Stimulated activated CD8-positive, alpha-beta memory T cell treated with anti-CD3 and anti-CD28 coated beads, Interleukin-4, amount 100 ng/mL, for 24 hours (primary cell): Measurements from ENCODE around the gene BCO1.
"Not testable (repeated sequence)": the region's sequence is repeated elsewhere in the genome, so short reads cannot be mapped to it uniquely, and the experiment has no call there.

Source experiments
- DNase-seq: peaks from one replicate; pipeline ENCODE4 v3.0.0-alpha.2; 2020; ENCODE audit warnings: low read depth

BCO1 gene, protein sequence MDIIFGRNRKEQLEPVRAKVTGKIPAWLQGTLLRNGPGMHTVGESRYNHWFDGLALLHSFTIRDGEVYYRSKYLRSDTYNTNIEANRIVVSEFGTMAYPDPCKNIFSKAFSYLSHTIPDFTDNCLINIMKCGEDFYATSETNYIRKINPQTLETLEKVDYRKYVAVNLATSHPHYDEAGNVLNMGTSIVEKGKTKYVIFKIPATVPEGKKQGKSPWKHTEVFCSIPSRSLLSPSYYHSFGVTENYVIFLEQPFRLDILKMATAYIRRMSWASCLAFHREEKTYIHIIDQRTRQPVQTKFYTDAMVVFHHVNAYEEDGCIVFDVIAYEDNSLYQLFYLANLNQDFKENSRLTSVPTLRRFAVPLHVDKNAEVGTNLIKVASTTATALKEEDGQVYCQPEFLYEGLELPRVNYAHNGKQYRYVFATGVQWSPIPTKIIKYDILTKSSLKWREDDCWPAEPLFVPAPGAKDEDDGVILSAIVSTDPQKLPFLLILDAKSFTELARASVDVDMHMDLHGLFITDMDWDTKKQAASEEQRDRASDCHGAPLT

DNA sequence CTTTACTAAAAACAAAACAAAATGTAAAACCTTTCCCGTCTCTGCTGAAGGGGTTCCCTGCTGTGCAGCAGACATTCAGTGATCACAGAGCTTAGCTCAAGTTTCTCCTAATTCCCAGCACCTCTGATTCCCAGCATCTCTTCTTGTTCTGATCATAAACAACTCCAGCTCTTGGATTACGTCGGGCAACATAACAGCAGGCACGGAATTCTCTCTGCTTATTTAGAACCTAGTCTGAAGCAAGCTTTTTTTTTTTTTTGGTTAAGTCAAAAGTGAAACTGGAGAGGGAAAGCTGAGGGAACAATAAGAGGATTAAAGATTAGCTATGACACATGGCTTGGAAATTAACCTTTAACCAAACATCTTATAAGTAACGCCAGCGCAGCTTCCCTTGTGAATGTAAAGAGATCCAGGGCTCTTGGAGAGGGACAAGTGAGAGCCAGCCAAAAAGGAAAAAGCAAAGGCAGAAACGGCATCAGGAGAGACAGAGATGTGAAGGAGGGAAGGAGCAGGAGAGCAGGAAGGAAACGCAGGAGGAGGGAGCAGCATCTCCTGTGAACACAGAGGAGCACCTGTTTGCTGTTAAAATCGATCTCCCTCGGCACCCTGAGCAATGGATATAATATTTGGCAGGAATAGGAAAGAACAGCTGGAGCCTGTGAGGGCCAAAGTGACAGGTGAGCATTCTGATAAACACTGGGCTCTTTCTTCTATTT is at the start of gene BCO1:
TSS of gene BCO1 (plus strand) at position 394 of the 716 bp plus-strand sequence. CDS start at position 614, 220 bp downstream.
- DNase-seq, result no peak

DNA sequence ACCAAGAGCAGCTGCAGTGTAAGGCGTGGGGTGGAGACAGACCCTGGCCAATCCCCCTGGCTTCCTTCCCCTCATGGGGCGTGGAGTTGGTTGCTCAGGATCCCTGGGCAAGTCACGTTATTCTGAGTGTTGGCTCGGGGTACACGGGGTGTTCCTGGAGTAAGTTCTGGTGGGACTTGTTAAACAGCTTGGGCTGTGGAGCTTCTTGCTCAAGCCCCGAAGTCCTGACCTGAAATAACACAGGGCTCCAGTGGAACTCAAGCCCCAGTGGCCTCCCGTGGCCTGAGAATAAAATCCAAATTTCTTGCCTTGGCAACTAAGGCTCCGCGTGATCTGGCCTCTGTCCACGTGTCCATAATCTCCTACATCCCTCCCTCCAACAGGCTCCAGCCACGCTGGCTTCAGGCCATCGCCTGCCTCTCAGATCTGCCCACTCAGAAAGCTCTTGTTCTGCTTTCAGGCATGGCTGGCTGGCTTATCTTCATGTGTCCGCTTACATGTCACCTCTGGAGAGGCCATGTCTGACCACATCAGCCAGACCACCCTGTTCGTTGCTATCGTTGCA is 49.3 kb upstream of the BCO1 start:
- no peak for DNase-seq

DNA sequence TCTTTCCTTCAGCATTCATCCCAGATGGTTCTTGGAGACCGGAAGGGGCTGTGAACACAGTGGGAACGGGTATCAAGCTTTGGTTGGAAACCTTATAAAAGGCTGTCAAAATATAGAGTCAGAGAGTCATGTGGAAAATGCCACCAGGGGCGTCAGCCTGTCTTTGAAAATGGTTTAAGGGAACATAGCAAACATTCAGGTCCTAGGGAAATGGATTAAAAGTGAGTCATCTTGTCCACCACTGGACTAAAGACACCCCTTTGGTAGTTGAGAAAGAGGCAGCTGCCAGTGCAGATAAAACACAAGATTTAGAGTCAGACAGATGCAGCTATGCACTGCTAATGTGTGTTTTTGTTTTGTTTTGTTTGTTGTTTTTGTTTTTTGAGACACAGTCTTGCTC is 47.8 kb upstream of the BCO1 start:
- no peak for DNase-seq

DNA sequence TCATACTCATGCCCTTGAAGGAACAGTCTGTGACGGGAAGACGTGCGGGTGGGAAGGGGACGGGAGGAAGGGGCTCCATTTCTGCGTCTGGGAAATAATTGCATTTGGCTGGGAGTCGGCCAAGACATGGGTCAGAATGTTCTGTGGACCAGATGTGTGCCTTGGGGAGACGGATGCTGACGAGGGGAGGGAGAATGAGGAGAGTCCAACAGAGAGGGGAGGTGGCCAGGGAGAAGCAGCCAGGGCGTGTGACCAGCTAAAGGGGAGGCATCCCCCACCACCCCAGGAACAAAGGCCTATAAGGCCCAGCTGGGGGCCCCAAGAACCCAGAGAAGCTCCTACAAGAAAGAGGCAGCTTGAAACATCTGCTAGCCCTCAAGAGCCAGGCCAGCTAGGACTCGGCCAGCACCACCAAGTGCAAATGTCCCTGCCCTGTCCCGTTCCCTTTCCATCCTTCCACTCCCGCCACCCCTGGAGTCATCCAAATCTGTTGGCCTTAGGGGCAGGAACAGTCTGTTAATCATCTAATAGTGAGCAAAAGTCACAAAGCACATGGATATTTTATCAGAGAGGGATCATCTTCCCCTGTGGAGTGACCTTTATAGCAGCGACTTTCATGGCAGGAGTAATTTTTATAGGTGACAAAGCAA is 42.5 kb upstream of the BCO1 start:
- no peak for DNase-seq

DNA sequence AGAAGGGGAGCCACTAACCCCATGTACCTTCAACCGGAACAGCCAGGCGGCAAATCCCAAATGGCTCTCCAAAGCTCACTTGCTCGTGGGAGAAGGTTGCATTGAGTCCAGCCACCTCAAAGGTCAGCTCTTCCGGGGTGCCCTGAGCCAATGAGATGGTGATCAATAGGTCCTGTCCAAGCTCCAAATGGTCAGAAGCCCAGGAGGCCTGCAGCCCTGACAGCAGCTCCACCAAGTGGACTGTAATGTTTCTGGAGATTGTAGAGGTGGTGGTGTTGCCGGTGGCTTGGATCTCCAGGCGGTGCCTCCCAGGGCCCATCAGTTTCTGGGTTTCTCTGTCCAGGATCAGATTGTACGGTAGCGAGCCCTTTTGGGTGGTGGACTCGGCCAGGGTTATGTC is 39.9 kb upstream of the BCO1 start:
- no peak for DNase-seq

DNA sequence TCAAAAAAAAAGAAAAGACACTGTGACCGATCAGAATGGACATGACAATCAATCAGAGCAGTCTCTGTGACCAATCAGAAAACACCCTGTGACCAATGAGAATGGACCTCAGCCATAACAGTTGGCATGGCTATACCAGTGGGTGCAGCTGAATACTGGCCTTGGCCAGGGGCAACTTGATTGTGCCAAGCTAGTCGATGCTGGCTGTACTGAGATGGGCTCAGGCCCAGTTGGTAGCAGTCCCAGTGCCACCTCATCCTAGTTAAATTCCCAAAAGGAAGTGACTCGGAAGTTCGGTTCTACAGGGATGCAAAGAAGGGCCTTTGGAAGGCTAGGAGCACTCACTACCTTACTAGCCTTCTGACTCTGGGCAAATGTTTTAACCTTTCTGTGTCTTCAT is 37.2 kb upstream of the BCO1 start:
- DNase-seq, result no peak

DNA sequence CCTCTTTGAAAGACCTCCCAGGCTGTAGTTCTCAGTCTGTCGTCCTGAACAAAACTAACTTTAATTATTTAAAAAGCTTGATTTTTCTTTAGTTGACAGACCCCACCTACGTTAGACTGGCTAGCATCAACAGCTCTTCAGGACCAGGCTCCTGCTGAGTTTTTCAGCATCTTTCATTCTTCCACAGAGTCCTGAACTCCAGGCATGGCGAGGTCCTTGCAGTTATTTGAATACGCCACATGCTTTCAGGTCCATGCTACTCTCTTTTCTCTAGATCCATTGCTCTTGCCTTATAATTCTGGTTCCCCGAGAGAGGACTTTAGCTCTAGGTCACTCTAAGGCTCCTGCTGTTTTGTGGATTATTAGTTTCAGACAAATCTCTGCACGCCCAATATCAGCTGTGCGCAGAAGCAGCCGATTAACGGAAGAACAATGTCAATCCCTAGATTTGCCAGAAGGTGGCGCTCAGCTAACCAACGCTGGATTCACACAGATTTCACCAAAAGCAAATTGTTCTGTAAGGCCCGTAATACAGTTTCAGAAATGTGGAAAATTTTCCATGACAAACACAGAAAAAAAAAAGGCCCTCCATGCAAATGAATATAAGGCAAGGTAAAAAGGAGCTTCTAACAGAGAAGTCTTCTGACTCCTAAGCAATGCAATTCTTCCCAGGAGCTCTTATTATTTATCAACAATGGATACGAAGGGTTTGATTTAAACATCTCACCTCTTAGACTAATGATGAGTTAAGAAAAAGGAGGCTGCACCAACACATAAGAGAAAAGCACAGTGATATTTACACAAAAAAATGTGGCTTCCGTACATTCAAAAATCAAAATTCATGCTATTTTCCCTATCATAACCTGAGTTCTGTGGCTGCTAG is 33.5 kb upstream of the BCO1 start:
- no peak for DNase-seq

DNA sequence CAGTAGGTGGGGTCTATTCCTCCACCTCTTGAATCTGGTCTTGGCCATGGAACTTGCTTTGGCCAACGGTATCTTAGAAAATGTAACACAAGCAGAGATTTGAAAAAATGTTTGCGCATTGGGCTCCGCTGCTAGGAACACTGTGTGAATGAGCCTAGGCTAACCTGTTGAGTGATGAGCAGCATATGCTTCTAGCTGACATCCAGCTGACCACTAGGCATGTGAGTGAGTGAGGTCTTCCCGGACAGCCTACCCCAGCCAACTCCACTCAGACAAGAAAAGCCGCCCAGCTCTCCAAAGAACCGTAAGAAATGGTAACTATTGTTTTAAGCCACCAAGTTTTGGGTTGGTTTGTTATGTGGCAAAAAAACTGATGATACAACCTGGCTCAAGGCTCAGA is 31.4 kb upstream of the BCO1 start:
- DNase-seq, result no peak

DNA sequence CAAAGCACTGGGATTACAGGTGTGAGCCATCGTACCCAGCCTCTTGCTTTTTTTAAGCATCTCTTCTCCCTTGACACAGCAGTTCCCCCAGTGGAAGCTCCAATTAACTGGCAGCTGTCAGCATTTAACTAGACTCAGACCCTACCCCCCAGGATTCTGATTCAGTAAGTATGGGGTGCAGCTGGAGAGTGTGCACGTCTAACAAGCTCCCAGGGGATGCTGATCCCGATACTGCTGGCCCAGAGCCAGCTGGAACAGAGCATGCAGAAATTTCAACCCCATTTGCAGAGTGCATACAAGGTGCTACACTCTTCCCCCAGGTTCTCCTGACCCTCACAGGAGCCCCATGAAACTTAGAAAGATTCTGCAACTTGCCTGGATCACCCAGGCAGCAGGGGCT is 27.7 kb upstream of the BCO1 start:
- DNase-seq, result no peak

DNA sequence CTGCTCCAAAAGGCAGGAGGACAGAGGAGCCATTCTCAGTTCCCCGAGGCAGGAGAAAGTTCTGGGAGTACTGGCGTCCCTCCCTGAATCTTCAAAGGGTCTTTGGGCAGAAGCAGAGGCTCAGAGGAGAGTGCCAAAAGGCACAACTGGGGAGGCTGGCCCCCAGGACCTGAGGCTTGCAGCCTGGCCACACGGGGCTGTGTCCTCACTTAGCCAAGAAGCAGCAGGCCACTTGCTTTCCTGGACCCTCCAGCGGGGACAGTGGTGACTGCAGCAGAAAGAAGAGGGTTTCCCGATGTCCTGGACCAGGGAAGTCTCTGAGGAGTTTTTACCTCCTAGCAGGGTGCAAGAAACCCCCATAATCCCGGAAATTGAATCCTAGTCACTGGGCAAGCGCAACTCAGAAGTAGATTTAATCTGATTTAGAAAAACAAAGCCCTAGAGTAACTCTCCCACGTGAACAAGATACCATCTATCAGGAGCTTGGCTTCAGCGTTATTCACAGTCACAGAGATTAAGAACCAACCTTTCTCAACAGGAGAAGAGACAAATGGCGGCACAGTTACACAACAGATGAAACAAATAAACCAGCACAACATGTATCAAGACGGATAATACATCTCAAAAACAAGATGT is 25.5 kb upstream of the BCO1 start:
- no peak for DNase-seq

DNA sequence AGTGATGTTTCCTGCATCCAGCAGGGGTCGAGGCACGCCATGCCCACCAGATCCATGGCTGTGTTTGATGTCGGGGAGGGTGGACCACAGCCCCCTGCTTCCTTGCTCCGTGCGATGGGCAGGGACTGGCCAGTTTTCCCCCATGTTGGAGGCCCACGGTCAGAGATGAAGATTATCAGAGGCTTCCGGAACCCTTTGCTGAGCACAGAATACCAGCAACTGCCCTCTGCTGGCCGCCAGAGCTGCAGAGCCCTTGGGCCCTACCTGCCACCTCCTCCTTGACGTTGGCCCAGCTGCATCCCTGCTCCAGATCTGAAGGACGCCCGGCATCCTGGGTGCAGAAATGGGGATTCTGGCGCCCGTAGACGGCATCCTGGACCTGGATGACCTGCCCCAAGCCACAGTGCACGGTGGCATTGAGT is 23.7 kb upstream of the BCO1 start:
- DNase-seq, result no peak

DNA sequence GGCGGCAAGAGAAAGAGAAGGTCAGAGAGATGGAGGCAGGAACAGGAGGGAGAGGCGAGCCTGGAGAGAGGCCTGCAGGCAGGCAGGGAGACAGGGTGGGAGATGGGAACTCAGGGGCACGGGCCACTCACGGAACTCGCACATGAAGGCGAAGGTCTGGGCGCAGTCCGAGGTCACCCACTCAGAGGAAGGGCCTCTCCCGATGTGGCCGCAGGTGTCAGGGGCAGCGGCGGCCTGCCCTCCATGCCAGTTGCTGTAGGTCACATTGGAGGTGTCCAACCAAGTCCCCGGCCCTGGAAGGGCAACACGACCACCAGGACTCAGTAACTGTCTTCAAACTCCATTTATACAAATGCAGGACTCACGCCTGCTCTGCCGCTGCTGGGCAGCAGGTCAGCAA is 22.4 kb upstream of the BCO1 start:
- DNase-seq, result no peak

DNA sequence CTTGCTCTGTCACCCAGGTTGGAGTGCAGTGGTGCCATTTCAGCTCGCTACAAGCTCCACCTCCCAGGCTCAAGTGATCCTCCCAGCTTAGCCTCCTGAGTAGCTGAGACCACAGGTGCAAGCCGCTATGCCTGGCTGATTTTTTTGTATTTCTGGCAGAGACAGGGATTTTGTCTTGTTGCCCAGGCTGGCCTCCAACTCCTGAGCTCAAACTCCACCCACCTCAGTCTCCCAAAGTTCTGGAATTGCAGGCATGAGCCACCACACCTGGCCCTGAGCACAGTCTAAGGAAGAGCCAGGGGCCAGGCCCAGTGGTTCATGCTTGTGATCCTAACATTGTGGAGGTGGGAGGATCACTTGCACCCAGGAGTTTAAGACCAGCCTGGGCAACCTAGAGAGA is 21.8 kb upstream of the BCO1 start:
- no peak for DNase-seq

DNA sequence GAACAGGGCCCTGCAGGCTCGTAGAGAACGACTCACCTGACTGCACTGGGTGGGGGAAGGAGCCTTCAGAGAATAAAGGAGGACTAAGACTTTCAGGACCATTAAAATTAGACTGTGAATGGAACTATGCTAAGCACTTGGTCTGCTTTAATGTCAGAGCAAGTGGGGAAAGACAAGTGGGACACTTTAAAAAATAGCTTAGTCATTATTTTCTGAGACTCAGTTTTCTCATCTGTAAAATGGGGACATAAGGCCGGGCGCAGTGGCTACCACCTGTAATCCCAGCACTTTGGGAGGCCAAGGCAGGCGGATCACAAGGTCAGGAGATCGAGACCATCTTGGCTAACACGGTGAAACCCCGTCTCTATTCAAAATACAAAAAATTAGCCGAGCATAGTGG is 19.3 kb upstream of the BCO1 start:
- DNase-seq, result no peak

DNA sequence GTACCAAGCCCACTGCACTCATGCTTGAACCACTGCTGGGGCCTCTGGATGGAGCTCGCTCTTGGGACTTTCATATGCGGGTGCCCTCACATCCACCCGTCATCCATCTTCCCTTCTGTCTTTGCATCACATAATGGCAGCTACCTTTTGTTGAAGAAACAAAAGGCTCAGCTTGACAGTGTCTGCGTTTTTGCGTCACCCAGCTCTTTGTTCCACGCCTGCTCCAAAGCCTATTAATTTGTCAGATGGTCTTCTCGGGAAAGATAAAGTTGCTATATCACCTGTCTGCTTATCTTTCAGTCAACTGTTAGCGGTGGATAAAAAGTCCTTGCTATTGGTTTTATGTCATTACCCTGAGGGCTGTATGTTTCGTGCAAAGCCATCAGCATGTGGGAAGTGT is 18.1 kb upstream of the BCO1 start:
- DNase-seq, result no peak

DNA sequence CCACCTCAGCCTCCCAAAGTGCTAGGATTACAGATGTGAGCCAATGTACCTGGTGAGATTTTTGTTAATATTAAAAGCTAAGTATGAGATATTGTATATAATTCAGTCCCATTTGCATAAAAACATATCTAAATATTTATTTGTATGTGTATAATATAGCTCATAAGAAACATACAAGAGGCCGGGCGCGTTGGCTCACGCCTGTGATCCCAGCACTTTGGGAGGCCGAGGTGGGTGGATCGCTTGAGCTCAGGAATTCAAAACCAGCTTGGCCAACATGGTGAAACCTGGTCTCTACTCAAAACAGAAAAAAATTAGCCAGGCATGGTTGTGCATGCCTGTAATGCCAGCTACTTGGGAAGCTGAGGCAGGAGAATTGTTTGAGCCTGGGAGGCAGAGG is 16.8 kb upstream of the BCO1 start:
- no peak for DNase-seq

DNA sequence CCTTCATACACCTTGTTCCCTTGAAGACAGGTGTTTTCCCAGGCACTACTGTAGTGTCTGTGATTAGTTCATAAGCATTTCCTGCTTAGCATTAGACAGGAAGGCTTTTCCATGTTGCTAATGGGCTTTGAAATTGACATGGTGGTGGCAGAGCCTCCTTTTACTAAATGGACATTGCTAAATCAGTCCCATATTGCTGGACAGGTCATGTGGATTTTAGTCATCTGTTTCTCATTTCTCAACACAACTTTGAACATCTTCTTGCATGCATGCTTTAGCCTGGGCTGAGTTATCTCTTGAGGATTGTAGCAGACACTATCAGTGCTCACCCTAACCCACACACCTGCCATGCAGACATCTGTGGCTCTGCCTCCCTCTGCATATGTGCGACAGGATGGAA is 13.7 kb upstream of the BCO1 start:
- DNase-seq, result no peak

DNA sequence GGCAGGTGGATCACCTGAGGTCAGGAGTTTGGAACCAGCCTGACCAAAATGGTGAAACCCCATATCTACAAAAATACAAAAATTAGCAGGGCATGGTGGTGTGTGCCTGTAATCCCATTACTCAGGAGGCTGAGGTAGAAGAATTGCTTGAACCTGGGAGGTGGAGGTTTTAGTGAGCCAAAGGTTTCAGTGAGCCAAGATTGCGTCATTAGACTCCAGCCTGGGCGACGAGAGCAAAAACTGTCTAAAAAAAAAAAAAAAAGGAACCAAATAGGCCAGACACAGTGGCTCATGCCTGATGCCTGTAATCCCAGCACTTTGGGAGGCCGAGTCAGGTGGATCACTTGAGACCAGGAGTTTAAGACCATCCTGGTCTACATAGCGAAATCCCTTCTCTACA is 12.8 kb upstream of the BCO1 start:
- DNase-seq, result not testable (repeated sequence)

DNA sequence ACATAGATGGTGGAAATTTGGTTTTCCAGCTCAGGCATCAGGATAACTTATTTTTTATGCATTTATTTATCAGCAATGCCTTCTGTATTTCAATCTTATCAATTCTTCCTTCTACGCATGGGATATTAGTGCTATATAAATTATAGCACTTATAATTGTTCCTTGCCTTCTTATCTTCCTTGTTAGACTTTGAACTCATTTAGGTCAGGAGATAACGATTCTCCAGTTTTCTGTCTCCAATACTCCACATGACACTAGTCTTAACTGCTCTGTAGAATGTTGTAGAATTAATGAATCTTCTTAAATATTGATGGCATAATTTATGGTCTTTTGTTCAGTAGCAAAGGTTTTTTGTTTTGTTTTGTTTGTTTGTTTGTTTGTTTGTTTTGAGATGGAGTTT is 10.7 kb upstream of the BCO1 start:
- no peak for DNase-seq

DNA sequence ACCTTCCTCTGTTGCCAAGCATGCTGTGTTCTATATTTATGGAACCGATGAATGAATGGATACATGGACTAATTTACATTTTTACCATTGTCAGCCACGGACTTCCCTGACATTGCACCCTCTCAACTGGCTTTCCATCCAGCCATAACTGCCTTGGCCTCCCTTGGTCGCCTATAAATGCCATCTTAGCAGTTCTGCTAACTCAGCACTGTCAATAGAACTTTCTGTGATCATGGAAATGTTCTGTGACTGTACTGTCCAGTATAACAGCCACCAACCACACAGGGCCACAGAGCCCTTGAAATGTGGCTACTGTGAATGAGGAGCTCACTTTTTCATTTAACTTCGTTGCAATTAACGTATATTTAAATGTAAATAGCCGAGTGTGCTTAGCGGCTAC is 8.7 kb upstream of the BCO1 start:
- no peak for DNase-seq

DNA sequence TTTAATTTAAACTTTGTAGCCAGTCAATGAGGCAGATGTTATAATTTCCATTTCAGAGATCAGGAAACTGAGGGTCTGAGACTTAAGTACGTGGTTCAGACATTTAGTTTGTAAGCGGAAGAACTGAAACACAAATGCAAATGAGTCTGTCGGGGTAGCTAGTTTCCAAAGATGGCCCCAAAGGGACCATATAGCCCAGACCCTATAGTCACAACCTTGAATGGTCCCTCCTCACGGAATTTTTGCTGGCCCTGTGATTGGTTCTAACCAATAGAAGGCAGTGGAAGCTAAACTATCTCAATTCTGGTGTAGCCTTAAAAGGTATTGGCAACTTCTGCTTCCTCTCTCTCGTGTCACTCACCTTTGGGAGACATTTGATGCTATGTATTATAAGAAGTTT is 7.5 kb upstream of the BCO1 start:
- DNase-seq, result no peak
